ENCODE results near the gene PKP3.

DNA sequence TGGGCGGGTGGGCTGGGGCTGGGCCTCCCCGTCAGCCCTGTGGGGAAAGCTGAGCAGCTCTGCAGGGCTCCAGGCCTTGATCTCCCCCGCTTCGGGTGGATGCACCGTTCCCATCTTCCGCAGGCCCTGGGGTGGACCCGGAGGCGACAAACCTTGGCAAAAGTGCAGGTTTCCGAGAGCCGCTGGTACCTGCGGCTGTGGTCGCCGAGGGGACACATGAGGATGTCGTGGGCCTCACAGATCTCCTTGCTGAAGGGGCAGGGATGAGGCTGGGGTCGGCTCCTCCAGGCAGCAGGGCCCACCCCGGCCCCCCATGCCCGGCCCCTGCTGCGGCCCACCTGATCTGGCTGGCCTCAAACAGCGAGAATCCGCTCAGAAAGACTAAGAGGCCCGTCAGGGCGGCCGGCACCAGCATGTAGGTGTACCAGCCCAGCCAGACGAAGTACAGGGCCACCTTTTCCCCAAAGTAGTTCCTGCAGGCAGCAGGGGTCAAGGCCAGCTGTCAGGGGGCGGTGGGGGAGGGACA is 36.0 kb downstream of the PKP3 start:
- TF ChIP-seq POLR2A (IDR thresholded peaks at IDR 0.05) = no peak
- TF ChIP-seq, protein P1, sequence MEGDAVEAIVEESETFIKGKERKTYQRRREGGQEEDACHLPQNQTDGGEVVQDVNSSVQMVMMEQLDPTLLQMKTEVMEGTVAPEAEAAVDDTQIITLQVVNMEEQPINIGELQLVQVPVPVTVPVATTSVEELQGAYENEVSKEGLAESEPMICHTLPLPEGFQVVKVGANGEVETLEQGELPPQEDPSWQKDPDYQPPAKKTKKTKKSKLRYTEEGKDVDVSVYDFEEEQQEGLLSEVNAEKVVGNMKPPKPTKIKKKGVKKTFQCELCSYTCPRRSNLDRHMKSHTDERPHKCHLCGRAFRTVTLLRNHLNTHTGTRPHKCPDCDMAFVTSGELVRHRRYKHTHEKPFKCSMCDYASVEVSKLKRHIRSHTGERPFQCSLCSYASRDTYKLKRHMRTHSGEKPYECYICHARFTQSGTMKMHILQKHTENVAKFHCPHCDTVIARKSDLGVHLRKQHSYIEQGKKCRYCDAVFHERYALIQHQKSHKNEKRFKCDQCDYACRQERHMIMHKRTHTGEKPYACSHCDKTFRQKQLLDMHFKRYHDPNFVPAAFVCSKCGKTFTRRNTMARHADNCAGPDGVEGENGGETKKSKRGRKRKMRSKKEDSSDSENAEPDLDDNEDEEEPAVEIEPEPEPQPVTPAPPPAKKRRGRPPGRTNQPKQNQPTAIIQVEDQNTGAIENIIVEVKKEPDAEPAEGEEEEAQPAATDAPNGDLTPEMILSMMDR (IDR thresholded peaks at IDR 0.05) = no peak

Measured in lower leg skin (tissue), 3 donors.